OCI-LY1 (cell line): ENCODE data around the gene RBBP7.

ENCODE experiments used
- H2AFZ ChIP-seq: fragments of 200-600 bp; sonication (generic), shearing (Covaris generic); 2 replicates; pipeline ENCODE4 v1.6.0; 2014; ENCODE audit warnings: antibody characterized with exemption, mild to moderate bottlenecking, low read length
- H3F3A ChIP-seq: fragments of 200-600 bp; sonication (generic), shearing (Covaris generic); 2 replicates; pipeline ENCODE4 v1.6.0; 2014; ENCODE audit warnings: mild to moderate bottlenecking, antibody characterized with exemption, low read length, moderate library complexity; ENCODE audit not compliant: insufficient read depth
- H3K27ac ChIP-seq: fragments of 200-600 bp; sonication (generic); 2 replicates; pipeline ENCODE4 v1.5.1; 2014; ENCODE audit warnings: low read length, mixed run types, mild to moderate bottlenecking, low read depth; ENCODE audit not compliant: poor library complexity, severe bottlenecking
- H3K27me3 ChIP-seq: fragments of 200-600 bp; sonication (generic); 2 replicates; pipeline ENCODE4 v1.6.0; 2014; ENCODE audit warnings: antibody characterized with exemption, mild to moderate bottlenecking, low read length, moderate library complexity; ENCODE audit not compliant: insufficient read depth
- H3K36me3 ChIP-seq: fragments of 200-600 bp; sonication (generic); 2 replicates; pipeline ENCODE4 v1.6.1; 2014; ENCODE audit warnings: mild to moderate bottlenecking, antibody characterized with exemption, low read length, moderate library complexity, mixed read lengths; ENCODE audit not compliant: insufficient read depth
- H3K4me1 ChIP-seq: fragments of 200-600 bp; sonication (generic); 2 replicates; pipeline ENCODE4 v1.5.1; 2014; ENCODE audit warnings: mild to moderate bottlenecking, low read length, moderate library complexity; ENCODE audit not compliant: insufficient read depth, severe bottlenecking
- H3K4me2 ChIP-seq: fragments of 200-600 bp; sonication (generic), shearing (Covaris generic); 2 replicates; pipeline ENCODE4 v1.6.1; 2014; ENCODE audit warnings: low read length
- H3K4me3 ChIP-seq: fragments of 200-600 bp; sonication (generic); 2 replicates; pipeline ENCODE4 v1.5.1; 2014; ENCODE audit warnings: low read length, low read depth, mild to moderate bottlenecking, mixed read lengths; ENCODE audit not compliant: poor library complexity, severe bottlenecking
- H3K79me2 ChIP-seq: fragments of 200-600 bp; shearing (Covaris generic); 2 replicates; pipeline ENCODE4 v1.6.1; 2016; ENCODE audit warnings: mixed run types, low read length, mixed read lengths; ENCODE audit not compliant: insufficient read depth
- H3K9ac ChIP-seq: fragments of 200-600 bp; sonication (generic), shearing (Covaris generic); 2 replicates; pipeline ENCODE4 v1.6.1; 2014; ENCODE audit warnings: mild to moderate bottlenecking, low read length, mixed read lengths
- H3K9me2 ChIP-seq: fragments of 200-600 bp; sonication (generic), shearing (Covaris generic); 2 replicates; pipeline ENCODE4 v1.6.1; 2014; ENCODE audit warnings: low read depth, mild to moderate bottlenecking, low read length, mixed read lengths
- H3K9me3 ChIP-seq: fragments of 200-600 bp; shearing (Covaris generic); 2 replicates; pipeline ENCODE4 v1.6.1; 2014; ENCODE audit warnings: low read length, mixed read lengths
- H4K20me1 ChIP-seq: fragments of 200-600 bp; sonication (generic), shearing (Covaris generic); 2 replicates; pipeline ENCODE4 v1.6.0; 2016; ENCODE audit warnings: mild to moderate bottlenecking, low read length; ENCODE audit not compliant: insufficient read depth
- CTCF ChIP-seq: fragments of 200-600 bp; sonication (generic), shearing (Covaris generic); IDR thresholded peaks from 2 replicates; pipeline ENCODE4 v1.5.1; 2017; ENCODE audit warnings: mild to moderate bottlenecking, antibody characterized with exemption, low read length, moderate library complexity, mixed read lengths
- EZH2 ChIP-seq: fragments of 200-600 bp; sonication (generic), shearing (Covaris generic); IDR thresholded peaks from 2 replicates; pipeline ENCODE4 v1.8.0; 2017; ENCODE audit warnings: borderline replicate concordance, mixed run types, mild to moderate bottlenecking, antibody characterized with exemption, low read length, moderate library complexity, mixed read lengths

RBBP7 gene

GRCh38 chrX:16848541-16848940 is 21.6 kb downstream of the RBBP7 start:
- Histone ChIP-seq H3K4me1 (no peaks in the 10 kb centered on the region), H3K9me3 (no peaks in the 10 kb centered on the region), H3K27me3 (no peaks in the 10 kb centered on the region), H3K9me2 (no peaks in the 10 kb centered on the region), H3K4me3 (no peak overlapping the region), H4K20me1 (no peaks in the 10 kb centered on the region), H3K36me3 (peaks cover 96% of the 10 kb centered on the region), H2AFZ (no peak overlapping the region), H3F3A (no peaks in the 10 kb centered on the region), H3K9ac (no peak overlapping the region), H3K27ac (no peak overlapping the region), H3K79me2 (no peaks in the 10 kb centered on the region), H3K4me2 (no peak overlapping the region)
- no peak for TF ChIP-seq CTCF
- no peak for TF ChIP-seq EZH2

GRCh38 chrX:16845686-16846085 is 24.5 kb downstream of the RBBP7 start:
- peaks cover 93% of the 10 kb centered on the region for H3K36me3 ChIP-seq
- no peaks in the 10 kb centered on the region for H3K9me2 ChIP-seq
- no peak overlapping the region for H3K4me2 ChIP-seq
- no peak overlapping the region for H3K4me3 ChIP-seq
- TF ChIP-seq CTCF = no peak
- TF ChIP-seq EZH2 = no peak
- no peaks in the 10 kb centered on the region for H3F3A ChIP-seq
- H3K79me2 ChIP-seq = no peaks in the 10 kb centered on the region
- no peaks in the 10 kb centered on the region for H3K27me3 ChIP-seq
- no peak overlapping the region for H3K9ac ChIP-seq
- no peak overlapping the region for H3K27ac ChIP-seq
- no peaks in the 10 kb centered on the region for H3K9me3 ChIP-seq
- no peaks in the 10 kb centered on the region for H4K20me1 ChIP-seq
- H3K4me1 ChIP-seq = no peaks in the 10 kb centered on the region
- no peak overlapping the region for H2AFZ ChIP-seq

DNA sequence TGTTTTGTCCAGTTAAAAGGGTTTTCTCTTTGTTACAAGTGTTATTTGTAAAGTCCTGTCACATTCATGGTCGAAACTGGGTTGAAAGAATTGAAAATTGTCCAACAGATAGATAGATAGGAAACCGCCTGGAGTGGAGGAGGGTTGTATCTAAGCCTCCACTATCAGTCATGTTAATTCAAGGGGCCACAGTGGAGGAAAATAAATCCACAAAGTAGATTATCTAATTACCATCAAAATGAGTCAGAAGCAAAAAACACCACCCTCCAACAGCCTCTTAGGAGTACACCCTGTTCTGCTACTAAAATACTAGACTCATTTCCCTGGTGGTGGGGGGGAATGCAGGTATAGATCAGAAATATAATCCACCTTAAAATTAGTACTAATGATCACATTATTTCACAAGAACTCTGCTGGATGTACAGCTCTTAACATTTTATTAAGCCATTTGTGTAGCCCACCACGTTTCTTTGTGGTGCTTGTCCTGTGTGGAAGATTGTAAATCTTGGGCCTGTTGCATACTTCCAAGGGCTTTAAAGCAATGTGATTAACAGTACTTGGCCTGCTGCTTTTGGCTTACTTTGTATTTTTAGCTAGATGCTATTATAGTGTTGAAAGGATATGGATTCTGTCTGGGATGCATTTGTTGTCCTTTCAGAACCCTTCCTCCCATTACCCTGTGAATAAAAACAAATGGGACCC is 26.8 kb downstream of the RBBP7 start:
- Histone ChIP-seq H3K4me1 (peaks cover 10% of the 10 kb centered on the region), H3K27ac (no peak overlapping the region)

More for the DNA sequence above, 26.8 kb downstream of the RBBP7 start:
- peaks cover 89% of the 10 kb centered on the region for H3K36me3 ChIP-seq
- H3F3A ChIP-seq = no peaks in the 10 kb centered on the region
- no peak overlapping the region for H2AFZ ChIP-seq
- no peaks in the 10 kb centered on the region for H3K9me2 ChIP-seq
- H3K9me3 ChIP-seq = no peaks in the 10 kb centered on the region
- no peak overlapping the region for H3K9ac ChIP-seq
- no peaks in the 10 kb centered on the region for H3K79me2 ChIP-seq
- no peaks in the 10 kb centered on the region for H3K27me3 ChIP-seq
- no peaks in the 10 kb centered on the region for H4K20me1 ChIP-seq
- H3K4me3 ChIP-seq = no peak overlapping the region
- H3K4me2 ChIP-seq = no peak overlapping the region
- TF ChIP-seq EZH2 (no peak), CTCF (no peak)
